ENCODE measurements around the gene CDX1.

CDX1 gene

GRCh38 chr5:150131978-150132694 is 34.4 kb upstream of the CDX1 start:
- TF ChIP-seq CTCF (IDR thresholded peaks at IDR 0.05): no peak
- DNase-seq (ENCODE audit: low spot score): no peak
- H3K4me3 ChIP-seq: peak overlapping the region; percentile 18
- peak overlapping the region; percentile 96 to 98 for H3K27ac ChIP-seq

GRCh38 chr5:150132740-150133139 is 33.8 kb upstream of the CDX1 start:
- TF ChIP-seq CTCF (IDR thresholded peaks at IDR 0.05): no peak
- no peak for DNase-seq (ENCODE audit: low spot score)
- Histone ChIP-seq H3K4me3 (no peak overlapping the region), H3K27ac (peak overlapping the region; percentile 96 to 98)

- DNase-seq (ENCODE audit: low spot score): no peak
- peak overlapping the region; percentile 96 to 98 for H3K27ac ChIP-seq
Measured at GRCh38 chr5:150133581-150134197, 32.9 kb upstream of the CDX1 start.

GRCh38 chr5:150134198-150134588 is 32.4 kb upstream of the CDX1 start:
- peak overlapping the region; percentile 96 to 98 for H3K27ac ChIP-seq
- no peak overlapping the region for H3K4me3 ChIP-seq
- no peak for DNase-seq (ENCODE audit: low spot score)
- no peak for TF ChIP-seq CTCF (IDR thresholded peaks at IDR 0.05)

More at GRCh38 chr5:150133581-150134197, 32.9 kb upstream of the CDX1 start:
- H3K4me3 ChIP-seq: peak overlapping the region; percentile 17
- TF ChIP-seq CTCF (IDR thresholded peaks at IDR 0.05): no peak

- DNase-seq (ENCODE audit: low spot score): no peak
- peak overlapping the region; percentile 96 to 98 for H3K27ac ChIP-seq
- H3K4me3 ChIP-seq: peak overlapping the region; percentile 23
- TF ChIP-seq CTCF (IDR thresholded peaks at IDR 0.05): no peak
Measured at GRCh38 chr5:150135557-150136304, 30.8 kb upstream of the CDX1 start.

- Histone ChIP-seq H3K4me3 (peak overlapping the region; percentile 47), H3K27ac (peak overlapping the region; percentile 96 to 98)
- TF ChIP-seq CTCF (IDR thresholded peaks at IDR 0.05): no peak
- DNase-seq (ENCODE audit: low spot score): no peak
Measured at GRCh38 chr5:150136305-150137167, 30.0 kb upstream of the CDX1 start.
